ENCODE results near the gene CTAGE8. TPM values are rescaled to one million over a fixed set of nuclear protein-coding genes. Genes with fewer than 3 reads are reported as not detected.
"Not testable (repeated sequence)": the region's sequence is repeated elsewhere in the genome, so short reads cannot be mapped to it uniquely, and the experiment has no call there.

CTAGE8 gene
- polyA plus RNA-seq (2013): not detected in 2 replicates

GRCh38 chr7:144269188-144269587 is at the start of gene CTAGE8:
Gene CTAGE8, minus strand, starts transcription at chr7:144269288. Its CDS starts 38 bp downstream, at chr7:144269250.
- H3K4ac ChIP-seq (ENCODE audit: low read depth, low read length); H3K23ac ChIP-seq (ENCODE audit: low read length); H3K27me3 ChIP-seq (ENCODE audit: insufficient read depth, low read length); H3K36me3 ChIP-seq (ENCODE audit: control insufficient read depth in 1 of 2, insufficient read depth in 2 of 2, low read length in 2 of 2); H2BK120ac ChIP-seq (ENCODE audit: insufficient read depth, low read length, poor library complexity); H3K9ac ChIP-seq (ENCODE audit: low read length); H2BK12ac ChIP-seq (ENCODE audit: low read length); H3K27ac ChIP-seq (ENCODE audit: low read depth, low read length); H3K18ac ChIP-seq (ENCODE audit: low read length); H3K4me2 ChIP-seq (ENCODE audit: low read length); DNase-seq; H3K9me3 ChIP-seq (ENCODE audit: insufficient read depth, low read depth, low read length); H3K4me1 ChIP-seq (ENCODE audit: control insufficient read depth in 1 of 2, insufficient read depth in 2 of 2, low read length in 2 of 2); H2BK5ac ChIP-seq (ENCODE audit: low read depth, low read length, poor library complexity); H3K4me3 ChIP-seq (ENCODE audit: low read depth, low read length); H3K79me2 ChIP-seq (ENCODE audit: control insufficient read depth, insufficient read depth, low read length, poor library complexity); H3K14ac ChIP-seq (ENCODE audit: low read length); H2AFZ ChIP-seq (ENCODE audit: insufficient read depth, low read length, poor library complexity); H4K91ac ChIP-seq (ENCODE audit: low read depth, low read length); H4K12ac ChIP-seq (ENCODE audit: low read depth, low read length); H2AK5ac ChIP-seq (ENCODE audit: low read length); H4K8ac ChIP-seq (ENCODE audit: low read depth, low read length); H3K79me1 ChIP-seq (ENCODE audit: low read length): not testable (repeated sequence)
- WGBS (ENCODE audit: extremely low coverage, insufficient coverage, insufficient read length): no CpG with 5 or more reads among the region's 19 CpGs

- H3K14ac ChIP-seq (ENCODE audit: low read length); H2AK5ac ChIP-seq (ENCODE audit: low read length); H3K79me2 ChIP-seq (ENCODE audit: control insufficient read depth, insufficient read depth, low read length, poor library complexity); H3K27me3 ChIP-seq (ENCODE audit: insufficient read depth, low read length); H4K12ac ChIP-seq (ENCODE audit: low read depth, low read length); H4K91ac ChIP-seq (ENCODE audit: low read depth, low read length); H3K18ac ChIP-seq (ENCODE audit: low read length); H3K4me3 ChIP-seq (ENCODE audit: low read depth, low read length); H3K27ac ChIP-seq (ENCODE audit: low read depth, low read length); H3K4me1 ChIP-seq (ENCODE audit: control insufficient read depth in 1 of 2, insufficient read depth in 2 of 2, low read length in 2 of 2); H4K8ac ChIP-seq (ENCODE audit: low read depth, low read length); H3K79me1 ChIP-seq (ENCODE audit: low read length); H3K23ac ChIP-seq (ENCODE audit: low read length); H3K4me2 ChIP-seq (ENCODE audit: low read length); H3K36me3 ChIP-seq (ENCODE audit: control insufficient read depth in 1 of 2, insufficient read depth in 2 of 2, low read length in 2 of 2); H2BK12ac ChIP-seq (ENCODE audit: low read length); H3K9me3 ChIP-seq (ENCODE audit: insufficient read depth, low read depth, low read length); H2BK120ac ChIP-seq (ENCODE audit: insufficient read depth, low read length, poor library complexity); H2BK5ac ChIP-seq (ENCODE audit: low read depth, low read length, poor library complexity); H3K4ac ChIP-seq (ENCODE audit: low read depth, low read length); H2AFZ ChIP-seq (ENCODE audit: insufficient read depth, low read length, poor library complexity); DNase-seq; H3K9ac ChIP-seq (ENCODE audit: low read length): not testable (repeated sequence)
- no CpG with 5 or more reads among the region's 1 CpG for WGBS (ENCODE audit: extremely low coverage, insufficient coverage, insufficient read length)
Observed at GRCh38 chr7:144317537-144317936, 48.4 kb upstream of the CTAGE8 start.

- not testable (repeated sequence) for H2AFZ ChIP-seq (ENCODE audit: insufficient read depth, low read length, poor library complexity); H3K9me3 ChIP-seq (ENCODE audit: insufficient read depth, low read depth, low read length); H3K4me3 ChIP-seq (ENCODE audit: low read depth, low read length); H2BK120ac ChIP-seq (ENCODE audit: insufficient read depth, low read length, poor library complexity); H3K36me3 ChIP-seq (ENCODE audit: control insufficient read depth in 1 of 2, insufficient read depth in 2 of 2, low read length in 2 of 2); H2AK5ac ChIP-seq (ENCODE audit: low read length); H3K79me1 ChIP-seq (ENCODE audit: low read length); H3K4me2 ChIP-seq (ENCODE audit: low read length); H3K27me3 ChIP-seq (ENCODE audit: insufficient read depth, low read length); H3K18ac ChIP-seq (ENCODE audit: low read length); H2BK5ac ChIP-seq (ENCODE audit: low read depth, low read length, poor library complexity); H4K8ac ChIP-seq (ENCODE audit: low read depth, low read length); DNase-seq; H3K27ac ChIP-seq (ENCODE audit: low read depth, low read length); H4K91ac ChIP-seq (ENCODE audit: low read depth, low read length); H3K9ac ChIP-seq (ENCODE audit: low read length); H3K79me2 ChIP-seq (ENCODE audit: control insufficient read depth, insufficient read depth, low read length, poor library complexity); H3K23ac ChIP-seq (ENCODE audit: low read length); H3K14ac ChIP-seq (ENCODE audit: low read length); H3K4me1 ChIP-seq (ENCODE audit: control insufficient read depth in 1 of 2, insufficient read depth in 2 of 2, low read length in 2 of 2); H4K12ac ChIP-seq (ENCODE audit: low read depth, low read length); H2BK12ac ChIP-seq (ENCODE audit: low read length); H3K4ac ChIP-seq (ENCODE audit: low read depth, low read length)
- no CpG with 5 or more reads among the region's 2 CpGs for WGBS (ENCODE audit: extremely low coverage, insufficient coverage, insufficient read length)
Observed at GRCh38 chr7:144311872-144312469, 42.9 kb upstream of the CTAGE8 start, which contains the start of gene OR2A1. Gene OR2A1, plus strand, starts transcription at chr7:144312419. Its CDS starts 5,706 bp downstream, at chr7:144318125.

GRCh38 chr7:144311218-144311617 is 42.1 kb upstream of the CTAGE8 start:
- H4K91ac ChIP-seq (ENCODE audit: low read depth, low read length); H3K18ac ChIP-seq (ENCODE audit: low read length); H3K9ac ChIP-seq (ENCODE audit: low read length): not testable (repeated sequence)

More at GRCh38 chr7:144311218-144311617, 42.1 kb upstream of the CTAGE8 start:
- H3K4me2 ChIP-seq (ENCODE audit: low read length); H3K9me3 ChIP-seq (ENCODE audit: insufficient read depth, low read depth, low read length); H2BK5ac ChIP-seq (ENCODE audit: low read depth, low read length, poor library complexity); H3K4me1 ChIP-seq (ENCODE audit: control insufficient read depth in 1 of 2, insufficient read depth in 2 of 2, low read length in 2 of 2); H3K36me3 ChIP-seq (ENCODE audit: control insufficient read depth in 1 of 2, insufficient read depth in 2 of 2, low read length in 2 of 2); H3K27ac ChIP-seq (ENCODE audit: low read depth, low read length); H2AFZ ChIP-seq (ENCODE audit: insufficient read depth, low read length, poor library complexity); DNase-seq; H4K8ac ChIP-seq (ENCODE audit: low read depth, low read length); H3K23ac ChIP-seq (ENCODE audit: low read length); H3K79me2 ChIP-seq (ENCODE audit: control insufficient read depth, insufficient read depth, low read length, poor library complexity); H2BK120ac ChIP-seq (ENCODE audit: insufficient read depth, low read length, poor library complexity); H2AK5ac ChIP-seq (ENCODE audit: low read length); H3K79me1 ChIP-seq (ENCODE audit: low read length); H3K4me3 ChIP-seq (ENCODE audit: low read depth, low read length); H3K4ac ChIP-seq (ENCODE audit: low read depth, low read length); H3K27me3 ChIP-seq (ENCODE audit: insufficient read depth, low read length); H2BK12ac ChIP-seq (ENCODE audit: low read length); H4K12ac ChIP-seq (ENCODE audit: low read depth, low read length); H3K14ac ChIP-seq (ENCODE audit: low read length): not testable (repeated sequence)
- no CpG with 5 or more reads among the region's 2 CpGs for WGBS (ENCODE audit: extremely low coverage, insufficient coverage, insufficient read length)

All from trophoblast cell (in vitro differentiated cells and primary cell).